Gastroesophageal sphincter (tissue), 3 donors: ENCODE data around the gene DYRK2.

Experiments used
- EP300 ChIP-seq: sonication (generic); formaldehyde crosslinking; IDR thresholded peaks from one replicate; pipeline ENCODE4 v1.6.1; 2017; ENCODE audit warnings: antibody characterized with exemption, mild to moderate bottlenecking
- POLR2A ChIP-seq, 2 donors: fragments of 450-650 bp; IDR thresholded peaks; one replicate each; pipeline ENCODE4 v1.6.1; 2017; ENCODE audit warnings: antibody characterized with exemption in 2 of 2, mild to moderate bottlenecking in 2 of 2, moderate library complexity in 1 of 2
- TF ChIP-seq, protein P1 (sequence below), 4 experiments: fragments of 200-600 bp in 2 of 4; fragments of 450-650 bp in 2 of 4; sonication (generic) in 1 of 4; IDR thresholded peaks; one replicate each; pipeline ENCODE4 v1.5.1; 2017 to 2019; ENCODE audit warnings: antibody characterized with exemption in 4 of 4, mild to moderate bottlenecking in 2 of 4, moderate library complexity in 2 of 4

DNA sequence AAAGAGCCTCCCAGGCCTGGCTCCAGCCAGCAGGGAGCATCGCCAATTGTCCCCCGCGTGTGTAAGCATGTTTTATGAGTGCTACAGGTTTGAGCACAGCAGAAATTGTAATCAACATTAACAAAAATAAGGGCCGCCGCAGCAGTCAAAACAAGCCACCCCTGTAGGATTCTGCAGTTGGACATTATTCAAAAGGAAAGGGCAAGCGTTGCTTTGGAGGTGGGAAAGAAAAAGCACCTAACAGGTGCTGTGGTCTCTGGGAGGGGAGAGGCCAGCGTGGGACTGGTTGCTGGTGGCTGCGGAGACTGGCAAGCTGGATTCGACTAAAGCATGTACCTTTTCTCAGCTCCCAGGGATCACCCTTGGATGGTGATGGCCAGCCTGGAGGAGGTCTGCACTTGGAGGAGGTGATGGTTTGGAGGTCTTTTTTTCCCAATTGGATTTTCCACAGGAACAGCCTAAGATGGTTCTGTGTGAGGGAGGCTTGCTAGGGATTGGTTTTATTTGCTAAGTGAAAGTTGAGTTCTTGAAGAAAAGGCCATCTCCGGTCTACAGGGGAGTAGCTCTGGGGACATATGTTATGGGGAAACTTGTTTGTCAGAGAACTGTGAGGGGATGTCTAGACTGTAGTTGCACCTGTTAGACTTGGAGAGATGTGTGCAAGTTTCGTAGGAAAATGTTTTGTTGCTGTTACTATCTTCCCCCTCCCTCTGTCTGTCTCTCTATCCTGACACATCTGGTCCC, 2.0 kb downstream of the DYRK2 start:
- TF ChIP-seq, protein P1, sequence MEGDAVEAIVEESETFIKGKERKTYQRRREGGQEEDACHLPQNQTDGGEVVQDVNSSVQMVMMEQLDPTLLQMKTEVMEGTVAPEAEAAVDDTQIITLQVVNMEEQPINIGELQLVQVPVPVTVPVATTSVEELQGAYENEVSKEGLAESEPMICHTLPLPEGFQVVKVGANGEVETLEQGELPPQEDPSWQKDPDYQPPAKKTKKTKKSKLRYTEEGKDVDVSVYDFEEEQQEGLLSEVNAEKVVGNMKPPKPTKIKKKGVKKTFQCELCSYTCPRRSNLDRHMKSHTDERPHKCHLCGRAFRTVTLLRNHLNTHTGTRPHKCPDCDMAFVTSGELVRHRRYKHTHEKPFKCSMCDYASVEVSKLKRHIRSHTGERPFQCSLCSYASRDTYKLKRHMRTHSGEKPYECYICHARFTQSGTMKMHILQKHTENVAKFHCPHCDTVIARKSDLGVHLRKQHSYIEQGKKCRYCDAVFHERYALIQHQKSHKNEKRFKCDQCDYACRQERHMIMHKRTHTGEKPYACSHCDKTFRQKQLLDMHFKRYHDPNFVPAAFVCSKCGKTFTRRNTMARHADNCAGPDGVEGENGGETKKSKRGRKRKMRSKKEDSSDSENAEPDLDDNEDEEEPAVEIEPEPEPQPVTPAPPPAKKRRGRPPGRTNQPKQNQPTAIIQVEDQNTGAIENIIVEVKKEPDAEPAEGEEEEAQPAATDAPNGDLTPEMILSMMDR (IDR thresholded peaks at IDR 0.05): no peak
- TF ChIP-seq POLR2A (IDR thresholded peaks at IDR 0.05) (no peak), EP300 (no peak)
